H1 (cell line): ENCODE results near the gene STK40. TPM values are rescaled to one million over a fixed set of nuclear protein-coding genes. Genes with fewer than 3 reads are reported as not detected.

Source experiments
- CTCF ChIA-PET: fragments of 300-600 bp; sonication (Branson Sonifier 250); formaldehyde crosslinking; loops from one replicate; lab custom pipeline; 2021; ENCODE audit not compliant: partially characterized antibody; lab: Charles Lee
- POLR2A ChIA-PET: fragments of 300-600 bp; sonication (Branson Sonifier 250); formaldehyde crosslinking; loops from one replicate; lab custom pipeline; 2021; ENCODE audit warnings: inconsistent platforms; ENCODE audit not compliant: partially characterized antibody; lab: Charles Lee
- DNase-seq, 2 experiments: peaks; one replicate each; pipeline versions ENCODE4 v3.0.0 to v3.0.0-alpha.2; 2010 to 2022; ENCODE audit warnings: low spot score in 2 of 2, low read depth in 1 of 2, mixed read lengths in 1 of 2
- FAIRE-seq: peaks from 2 replicates; lab custom pipeline; 2011; peaks lifted over from hg19 to GRCh38; lab: Jason Lieb, UNC
- H2AFZ ChIP-seq: 2 replicates; pipeline ENCODE4 v1.8.1; 2012; ENCODE audit warnings: low read length, inconsistent platforms
- H2AK5ac ChIP-seq: 2 replicates; pipeline ENCODE4 v1.6.1; 2013; ENCODE audit warnings: low read depth, low read length
- H2BK120ac ChIP-seq: replicated peaks from 2 replicates; pipeline ENCODE3; 2013; ENCODE audit warnings: low read depth, low read length, inconsistent platforms
- H2BK12ac ChIP-seq: 2 replicates; pipeline ENCODE4 v1.6.1; 2013; ENCODE audit warnings: low read depth, low read length
- H2BK15ac ChIP-seq: 2 replicates; pipeline ENCODE4 v1.6.1; 2013; ENCODE audit warnings: low read length
- H2BK20ac ChIP-seq: 2 replicates; pipeline ENCODE4 v1.6.1; 2013; ENCODE audit warnings: low read length
- H2BK5ac ChIP-seq: 2 replicates; pipeline ENCODE4 v1.6.1; 2013; ENCODE audit warnings: low read depth, low read length
- H3K14ac ChIP-seq: 2 replicates; pipeline ENCODE4 v1.6.1; 2013; ENCODE audit warnings: inconsistent platforms; ENCODE audit not compliant: insufficient read length
- H3K18ac ChIP-seq: 2 replicates; pipeline ENCODE4 v1.6.1; 2013; ENCODE audit warnings: low read length; ENCODE audit errors: extremely low read depth
- H3K23ac ChIP-seq: 2 replicates; pipeline ENCODE4 v1.6.1; 2013; ENCODE audit warnings: inconsistent platforms; ENCODE audit not compliant: insufficient read length
- H3K23me2 ChIP-seq: 2 replicates; pipeline ENCODE4 v1.6.1; 2013; ENCODE audit warnings: low read depth, low read length
- H3K27ac ChIP-seq: 2 replicates; pipeline ENCODE4 v1.6.1; 2011; ENCODE audit warnings: low read depth, low read length, inconsistent platforms
- H3K27me3 ChIP-seq, 4 experiments: replicated peaks in 1 of 4; 1 replicate in 1 of 4; 2 replicates in 3 of 4; pipeline versions ENCODE4 v1.6.1 to v1.8.1; 2011 to 2013; ENCODE audit warnings: low read length in 3 of 4, mild to moderate bottlenecking in 3 of 4, inconsistent platforms in 2 of 4, mixed read lengths in 2 of 4, moderate library complexity in 1 of 4; ENCODE audit not compliant: control insufficient read depth in 3 of 4, insufficient read depth in 3 of 4; ENCODE audit errors: extremely low read depth in 1 of 4
- H3K36me3 ChIP-seq, 4 experiments: 2 replicates each; pipeline versions ENCODE4 v1.6.1 to v1.8.1; 2011 to 2013; ENCODE audit warnings: mild to moderate bottlenecking in 4 of 4, low read length in 3 of 4, moderate library complexity in 2 of 4, control low read depth in 1 of 4, inconsistent platforms in 1 of 4; ENCODE audit not compliant: insufficient read depth in 4 of 4, control insufficient read depth in 2 of 4
- H3K4ac ChIP-seq: replicated peaks from 2 replicates; pipeline ENCODE3; 2013; ENCODE audit warnings: low read length, low read depth, mixed read lengths, inconsistent platforms; ENCODE audit not compliant: insufficient read length
- H3K4me1 ChIP-seq, 4 experiments: replicated peaks in 1 of 4; 1 replicate in 1 of 4; 2 replicates in 3 of 4; pipeline versions ENCODE4 v1.6.1 to v1.8.1; 2011 to 2013; ENCODE audit warnings: low read length in 3 of 4, inconsistent platforms in 2 of 4, mixed read lengths in 1 of 4; ENCODE audit not compliant: insufficient read depth in 4 of 4, control insufficient read depth in 3 of 4
- H3K4me2 ChIP-seq, 2 experiments: 2 replicates each; pipeline versions ENCODE4 v1.6.1 to v1.8.1; 2011 to 2013; ENCODE audit warnings: low read depth in 2 of 2, low read length in 2 of 2, control low read depth in 1 of 2, inconsistent platforms in 1 of 2, mild to moderate bottlenecking in 1 of 2; ENCODE audit not compliant: insufficient read depth in 1 of 2
- H3K4me3 ChIP-seq, 4 experiments: fragments of 200-600, 300-600 bp in 1 of 4; sonication (generic), shearing (Covaris generic), sonication (Bioruptor Twin) in 1 of 4; 2 replicates each; pipeline versions ENCODE4 v1.5.1 to v1.8.1; 2011 to 2016; ENCODE audit warnings: low read length in 4 of 4, low read depth in 3 of 4, control low read depth in 2 of 4, inconsistent platforms in 2 of 4, mild to moderate bottlenecking in 2 of 4, mixed read lengths in 1 of 4, moderate library complexity in 1 of 4; ENCODE audit not compliant: insufficient read depth in 2 of 4; ENCODE audit errors: extremely low read depth in 1 of 4
- H3K56ac ChIP-seq: replicated peaks from 2 replicates; pipeline ENCODE3; 2013; ENCODE audit warnings: low read depth, mild to moderate bottlenecking, mixed read lengths, low read length, inconsistent platforms; ENCODE audit not compliant: insufficient read length
- H3K79me1 ChIP-seq: 2 replicates; pipeline ENCODE4 v1.6.1; 2013; ENCODE audit warnings: low read depth, low read length, control low read depth
- H3K79me2 ChIP-seq, 2 experiments: 2 replicates each; pipeline versions ENCODE4 v1.6.1 to v1.8.1; 2012 to 2013; ENCODE audit warnings: low read length in 2 of 2, mild to moderate bottlenecking in 2 of 2, inconsistent platforms in 1 of 2; ENCODE audit not compliant: insufficient read depth in 2 of 2, control insufficient read depth in 1 of 2
- H3K9ac ChIP-seq, 4 experiments: replicated peaks in 1 of 4; 1 replicate in 1 of 4; 2 replicates in 3 of 4; pipeline versions ENCODE4 v1.6.1 to v1.8.1; 2011 to 2013; ENCODE audit warnings: low read depth in 3 of 4, low read length in 3 of 4, control low read depth in 2 of 4, mild to moderate bottlenecking in 2 of 4, moderate library complexity in 2 of 4, inconsistent platforms in 1 of 4; ENCODE audit errors: extremely low read depth in 1 of 4
- H3K9me3 ChIP-seq, 2 experiments: 2 replicates each; pipeline versions ENCODE4 v1.6.1 to v1.8.1; 2012 to 2013; ENCODE audit warnings: mild to moderate bottlenecking in 2 of 2, moderate library complexity in 2 of 2, control low read depth in 1 of 2, inconsistent platforms in 1 of 2, low read depth in 1 of 2, low read length in 1 of 2, mixed read lengths in 1 of 2; ENCODE audit not compliant: insufficient read depth in 2 of 2
- H4K20me1 ChIP-seq, 2 experiments: replicated peaks in 1 of 2; 2 replicates each; pipeline versions ENCODE3 to v1.8.1; 2011 to 2013; ENCODE audit warnings: inconsistent platforms in 2 of 2, low read length in 2 of 2, mild to moderate bottlenecking in 1 of 2; ENCODE audit not compliant: insufficient read depth in 2 of 2, control insufficient read depth in 1 of 2
- H4K5ac ChIP-seq: 2 replicates; pipeline ENCODE4 v1.6.1; 2013; ENCODE audit warnings: low read length, low read depth, mixed read lengths, inconsistent platforms; ENCODE audit not compliant: insufficient read length
- H4K8ac ChIP-seq: 2 replicates; pipeline ENCODE4 v1.8.0; 2013; ENCODE audit warnings: mild to moderate bottlenecking, moderate library complexity, low read length, inconsistent platforms; ENCODE audit not compliant: insufficient read depth; ENCODE audit errors: extremely low read depth
- H4K91ac ChIP-seq: replicated peaks from 2 replicates; pipeline ENCODE3; 2013; ENCODE audit warnings: low read length, mixed read lengths, inconsistent platforms; ENCODE audit not compliant: insufficient read length
- ASH2L ChIP-seq: fragments of 200-600, 300-600 bp; sonication (generic); IDR thresholded peaks from one replicate; pipeline ENCODE4 v1.7.1; 2017; ENCODE audit warnings: low read length
- BACH1 ChIP-seq: IDR thresholded peaks from 2 replicates; pipeline ENCODE4 v1.6.1; 2012; ENCODE audit warnings: low read length, improper control_type of control experiment
- GTF2F1 ChIP-seq: IDR thresholded peaks from 2 replicates; pipeline ENCODE4 v1.6.1; 2012; ENCODE audit warnings: low read depth, low read length, improper control_type of control experiment, borderline replicate concordance
- KDM5A ChIP-seq: fragments of 200-600 bp; IDR thresholded peaks from 2 replicates; pipeline ENCODE4 v1.7.1; 2012; ENCODE audit warnings: mild to moderate bottlenecking, low read length, inconsistent platforms, mixed read lengths
- RNF2 ChIP-seq: fragments of 200-900, 300-1000 bp; sonication (generic); IDR thresholded peaks from 2 replicates; pipeline ENCODE4 v1.7.1; 2016; ENCODE audit warnings: borderline replicate concordance, low read depth, mild to moderate bottlenecking, antibody characterized with exemption, low read length; ENCODE audit not compliant: poor library complexity, severe bottlenecking; ENCODE audit errors: missing control alignments
- SIRT6 ChIP-seq: IDR thresholded peaks from one replicate; pipeline ENCODE4 v1.7.1; 2012; ENCODE audit warnings: low read length, inconsistent platforms
- WGBS, 2 experiments: shearing (Covaris generic) in 1 of 2; methylation state at CpG; one replicate each; pipeline versions ENCODE4 v1.1.6 to v1.1.7; 2013 to 2015; ENCODE audit warnings: low lambda C conversion rate in 2 of 2, mixed read lengths in 2 of 2, inconsistent platforms in 1 of 2, low coverage in 1 of 2, missing lambda C conversion rate in 1 of 2; ENCODE audit not compliant: insufficient replicate concordance in 2 of 2, insufficient coverage in 1 of 2, insufficient read length in 1 of 2; ENCODE audit errors: extremely low coverage in 1 of 2, missing lambda C conversion rate in 1 of 2; 5-methylcytosine and 5-hydroxymethylcytosine counted together
- polyA plus RNA-seq, 7 experiments: library from polyadenylated mRNA; depleted of rRNA in 3 of 7; stranded (reverse) in 5 of 7; unstranded in 2 of 7; fragments of >200 nt in 5 of 7; fragments of 200-250 nt in 2 of 7; gene quantifications; 1 replicate in 5 of 7; 2 replicates in 1 of 7; 4 replicates in 1 of 7; pipeline versions ENCODE4 v1.2.1 to v1.2.3, GENCODE V29; 2011 to 2013; ENCODE audit warnings: missing spikeins in 2 of 7, mixed read lengths in 2 of 7
- total RNA-seq: library from RNA; stranded (reverse); fragmentation: NEBNext Ultra II Directional; extraction: Animal tissue kit (Norgen Biotek cat#: 25700); gene quantifications from 2 replicates; pipeline ENCODE4 v1.2.1, GENCODE V29; 2021
- TF ChIP-seq, protein P1 (sequence below): IDR thresholded peaks from 2 replicates; pipeline ENCODE4 v1.6.1; 2012; ENCODE audit warnings: low read length, inconsistent platforms

STK40 gene
- total and polyA plus RNA-seq, 2 of the 8 experiments (the other 6 are each of a cell fraction or from before 2014, with no cell fraction given): 13.6 to 28.6 TPM

DNA sequence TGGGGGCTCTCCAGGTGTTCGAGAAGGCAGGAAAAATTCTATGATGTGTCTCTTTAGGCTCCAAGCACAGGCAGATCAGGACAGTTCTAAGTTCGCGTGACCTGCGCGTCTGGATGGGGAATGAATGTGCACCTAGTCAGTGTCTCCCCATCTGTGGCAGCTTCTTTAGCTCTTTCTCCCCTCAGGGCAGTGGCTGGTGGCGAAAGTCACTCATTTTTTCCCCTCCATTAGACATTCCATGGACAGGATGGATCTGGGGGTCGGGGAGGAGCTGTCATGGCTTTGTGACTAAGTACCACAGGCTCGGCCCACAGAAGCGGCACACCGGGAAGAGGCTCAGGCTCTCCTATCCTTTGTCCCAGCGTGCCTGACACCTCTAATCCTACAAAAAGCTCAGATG lies 31.2 kb downstream of the STK40 start:
- Histone ChIP-seq H2BK12ac (no peak overlapping the region), H2BK120ac (no peak overlapping the region), H4K91ac (no peak overlapping the region), H3K9ac (no peak overlapping the region), H3K14ac (no peak overlapping the region), H3K56ac (no peak overlapping the region), H4K5ac (no peak overlapping the region), H3K79me2 (no peaks in the 10 kb centered on the region), H3K9me3 (no peaks in the 10 kb centered on the region), H2AK5ac (no peak overlapping the region), H2BK20ac (no peak overlapping the region), H3K79me1 (no peaks in the 10 kb centered on the region; the same call in none of the 2 replicates), H3K27ac (no peak overlapping the region), H3K36me3 (peaks cover 4 to 23% (median 12%) of the 10 kb centered on the region in 4 experiments; a peak in 6 of 8 replicates), H3K4me1 (peaks cover 0 to 6% (median 0%) of the 10 kb centered on the region in 4 experiments; a peak in 1 of 7 replicates), H3K27me3 (no peaks in the 10 kb centered on the region), H3K4ac (no peak overlapping the region), H3K4me2 (no peak overlapping the region), H3K18ac (no peak overlapping the region), H3K4me3 (no peak overlapping the region), H2BK5ac (no peak overlapping the region), H4K20me1 (peaks cover 1 to 5% of the 10 kb centered on the region in 2 experiments), H3K23me2 (no peaks in the 10 kb centered on the region), H2BK15ac (no peak overlapping the region), H4K8ac (no peak overlapping the region), H2AFZ (no peak overlapping the region), H3K23ac (no peak overlapping the region)
- no peak for DNase-seq
- CTCF ChIA-PET: interaction anchor here (1.0 to 13.3 kb wide), 5 partner anchors 13 to 67 kb away, joined by 3 to 150 read pairs (median 4); no protein-coding TSS in a partner anchor
- whole genome bisulfite sequencing, 2 experiments: 92% methylated on average over 11 of the region's 11 CpGs; no CpG with 5 or more reads in 1 of the 2 experiments
- POLR2A ChIA-PET: interaction anchor here (4.4 kb wide), 1 partner anchor 32 kb away, joined by 19 read pairs; no protein-coding TSS in a partner anchor
- FAIRE-seq: no peak
- TF ChIP-seq RNF2 (no peak), KDM5A (no peak), ASH2L (no peak), GTF2F1 (no peak), SIRT6 (no peak), BACH1 (no peak)
- TF ChIP-seq, protein P1, sequence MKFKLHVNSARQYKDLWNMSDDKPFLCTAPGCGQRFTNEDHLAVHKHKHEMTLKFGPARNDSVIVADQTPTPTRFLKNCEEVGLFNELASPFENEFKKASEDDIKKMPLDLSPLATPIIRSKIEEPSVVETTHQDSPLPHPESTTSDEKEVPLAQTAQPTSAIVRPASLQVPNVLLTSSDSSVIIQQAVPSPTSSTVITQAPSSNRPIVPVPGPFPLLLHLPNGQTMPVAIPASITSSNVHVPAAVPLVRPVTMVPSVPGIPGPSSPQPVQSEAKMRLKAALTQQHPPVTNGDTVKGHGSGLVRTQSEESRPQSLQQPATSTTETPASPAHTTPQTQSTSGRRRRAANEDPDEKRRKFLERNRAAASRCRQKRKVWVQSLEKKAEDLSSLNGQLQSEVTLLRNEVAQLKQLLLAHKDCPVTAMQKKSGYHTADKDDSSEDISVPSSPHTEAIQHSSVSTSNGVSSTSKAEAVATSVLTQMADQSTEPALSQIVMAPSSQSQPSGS: no peak
